DMS153 (cell line): ENCODE data around the gene PPFIBP1.
"Not testable (repeated sequence)": the region's sequence is repeated elsewhere in the genome, so short reads cannot be mapped to it uniquely, and the experiment has no call there.

ENCODE experiments used
- DNase-seq: peaks from one replicate; lab custom pipeline; 2025; lab: John Stamatoyannopoulos, UW

The PPFIBP1 gene

GRCh38 chr12:27627123-27627852 is 103.3 kb downstream of the PPFIBP1 start:
- no peak for DNase-seq

DNA sequence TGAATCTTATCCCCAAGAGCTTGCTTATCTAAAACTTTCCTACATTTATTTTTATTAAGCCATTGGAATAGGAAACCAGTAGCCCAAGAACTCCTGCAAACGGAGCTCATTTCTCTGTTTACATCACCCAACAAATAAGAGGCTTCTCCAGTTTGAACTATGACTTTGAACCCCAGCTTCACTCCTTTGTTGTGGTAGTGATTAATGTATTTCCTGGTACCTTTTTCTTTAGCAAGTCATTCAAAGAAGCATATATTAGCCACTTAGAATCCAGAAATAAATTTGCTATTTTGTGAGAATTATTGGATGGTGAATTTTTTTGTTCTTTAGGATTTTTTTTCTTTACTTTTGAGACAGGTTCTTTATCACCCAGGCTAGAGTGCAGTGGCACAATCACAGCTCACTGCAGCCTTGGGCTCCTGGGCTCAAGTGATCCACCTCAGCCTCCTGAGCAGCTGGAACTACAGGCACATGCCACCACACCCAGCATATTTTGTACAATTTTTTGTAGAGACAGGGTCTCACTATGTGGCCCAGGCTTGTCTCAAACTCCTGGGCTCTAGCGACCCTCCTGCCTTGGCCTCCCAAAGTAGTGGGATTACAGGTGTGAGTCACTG is 104.0 kb downstream of the PPFIBP1 start:
- DNase-seq = not testable (repeated sequence)

DNA sequence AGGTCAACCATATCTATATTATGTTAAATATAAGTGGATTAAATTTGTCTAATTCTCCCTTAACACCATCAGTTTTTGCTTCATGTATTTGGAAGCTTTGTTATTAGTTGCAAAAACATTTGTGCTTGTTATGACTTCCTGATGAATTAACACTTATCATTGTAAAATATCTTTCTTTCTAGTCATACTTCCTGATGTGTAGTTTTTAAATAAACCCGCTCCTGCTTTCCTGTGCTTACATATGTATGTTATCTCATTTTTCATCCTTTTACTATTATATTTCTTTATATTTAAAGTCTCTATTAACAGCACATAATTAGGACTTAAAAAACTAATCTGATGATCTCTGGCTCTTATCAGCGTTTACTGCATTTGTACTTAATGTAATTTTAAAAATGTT is 106.2 kb downstream of the PPFIBP1 start:
- DNase-seq = not testable (repeated sequence)

DNA sequence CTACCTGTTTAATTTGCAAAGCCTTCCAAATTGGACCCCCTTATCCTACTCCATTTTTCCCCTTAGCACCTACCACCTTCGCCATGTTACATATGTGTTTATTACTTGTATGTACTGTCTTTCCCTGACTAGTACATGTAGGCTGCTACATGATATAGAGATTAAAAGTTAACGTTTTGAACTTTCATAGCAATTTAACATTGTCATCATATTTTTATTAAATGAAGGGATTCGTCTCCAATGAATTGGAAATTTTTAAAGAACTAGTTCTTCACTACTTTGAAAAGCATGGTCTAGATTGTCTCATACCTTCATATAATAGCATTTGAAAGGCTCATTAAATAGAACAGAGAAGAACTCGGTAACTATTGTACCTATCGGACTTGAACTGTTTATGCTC is 107.4 kb downstream of the PPFIBP1 start:
- DNase-seq = no peak

GRCh38 chr12:27631813-27632491 is 107.9 kb downstream of the PPFIBP1 start:
- no peak for DNase-seq

DNA sequence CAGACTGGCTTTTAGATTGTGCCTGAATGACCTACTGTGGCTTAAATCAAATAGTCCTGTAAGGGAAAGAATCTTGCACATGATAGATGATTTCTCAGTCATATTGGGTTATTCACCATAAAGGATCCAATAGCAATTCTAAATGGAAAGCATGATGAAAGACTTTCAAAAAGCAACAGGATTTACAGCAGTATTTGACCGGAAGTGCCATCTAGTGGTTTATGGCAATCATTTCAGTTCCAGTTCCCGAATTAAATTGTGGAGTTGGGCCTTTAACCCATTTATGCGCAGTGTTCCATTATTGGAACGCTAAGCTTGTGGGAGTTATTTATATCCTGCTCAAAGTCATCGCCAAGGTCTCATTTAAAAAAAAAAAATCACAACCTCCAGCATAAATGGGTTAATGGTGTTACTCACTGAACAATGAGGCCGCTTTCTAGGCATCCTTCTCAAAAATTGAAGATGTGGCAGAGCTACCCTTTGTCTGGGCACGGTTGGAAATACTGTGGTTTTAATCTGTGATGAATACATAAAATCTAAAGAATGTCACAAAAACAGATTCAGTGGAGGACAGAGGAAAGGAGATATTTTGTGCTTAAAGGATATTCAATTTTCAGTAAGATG is 111.5 kb downstream of the PPFIBP1 start:
- DNase-seq = peak; percentile 5

DNA sequence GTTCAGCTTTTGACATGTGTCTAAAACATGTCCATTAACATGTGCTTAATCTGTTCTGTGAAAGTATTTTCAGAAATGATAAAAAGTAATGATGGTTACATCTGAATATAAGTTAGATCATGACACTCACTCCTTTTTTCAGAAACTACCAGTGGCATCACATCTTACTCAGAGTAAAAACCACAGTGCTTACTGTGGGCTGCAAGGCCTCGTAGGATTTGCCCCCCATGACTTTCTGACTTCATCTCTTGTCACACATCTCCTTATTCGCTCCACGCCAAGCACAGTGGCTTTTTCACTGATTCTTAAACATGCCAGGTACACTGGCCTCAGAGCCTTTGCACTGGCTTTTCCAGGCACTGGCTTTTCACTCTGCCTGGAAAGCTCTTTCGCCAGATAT is 112.6 kb downstream of the PPFIBP1 start:
- not testable (repeated sequence) for DNase-seq

GRCh38 chr12:27637524-27637923 is 113.5 kb downstream of the PPFIBP1 start:
- DNase-seq = no peak

DNA sequence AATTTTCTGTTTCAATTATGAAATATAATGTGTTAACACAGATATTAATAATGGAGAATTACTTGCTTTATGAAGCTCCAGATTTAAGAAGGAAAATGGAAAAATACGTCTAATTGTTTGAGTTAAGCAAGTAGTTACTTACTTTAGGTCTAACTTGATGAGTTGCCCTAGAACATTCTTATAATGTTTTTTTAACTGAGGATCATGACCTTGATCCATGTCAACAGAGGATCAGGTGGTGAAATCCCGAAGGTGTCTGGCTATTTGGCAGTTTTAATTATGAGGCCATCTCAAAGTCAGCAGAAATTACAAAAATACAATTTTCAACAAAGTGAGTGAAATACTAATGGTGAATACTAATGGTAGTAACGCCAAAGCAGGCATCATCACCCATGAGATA is 115.3 kb downstream of the PPFIBP1 start:
- no peak for DNase-seq

DNA sequence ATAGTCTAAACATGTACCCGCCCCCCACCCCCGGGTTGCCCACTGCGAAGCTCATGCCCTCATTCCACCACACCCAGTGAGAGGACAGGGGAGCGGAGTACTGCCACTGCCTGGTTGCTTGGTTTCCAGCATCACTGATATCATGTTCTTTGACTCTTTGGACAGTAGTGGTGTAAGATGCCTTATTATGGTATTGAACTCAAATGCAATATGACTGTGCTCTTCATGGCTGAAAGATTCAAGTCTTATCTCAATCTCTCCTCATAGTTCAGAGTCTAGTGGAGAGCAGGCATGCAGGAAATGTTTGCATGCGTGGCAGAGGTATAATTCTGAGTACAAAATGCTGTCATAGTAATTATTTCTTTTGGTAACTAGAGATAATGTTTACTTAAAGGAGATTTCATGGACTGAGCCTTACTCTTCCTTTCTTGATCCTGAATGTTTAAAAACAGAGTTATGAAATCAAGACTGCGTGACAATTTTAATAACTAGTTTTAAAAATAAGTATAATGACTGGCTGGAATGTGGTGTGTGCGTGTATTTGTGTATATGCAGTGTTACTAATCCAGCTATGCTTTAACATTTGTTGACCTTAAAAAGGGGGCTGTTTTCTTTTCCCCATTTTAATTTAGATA is 116.7 kb downstream of the PPFIBP1 start:
- not testable (repeated sequence) for DNase-seq

DNA sequence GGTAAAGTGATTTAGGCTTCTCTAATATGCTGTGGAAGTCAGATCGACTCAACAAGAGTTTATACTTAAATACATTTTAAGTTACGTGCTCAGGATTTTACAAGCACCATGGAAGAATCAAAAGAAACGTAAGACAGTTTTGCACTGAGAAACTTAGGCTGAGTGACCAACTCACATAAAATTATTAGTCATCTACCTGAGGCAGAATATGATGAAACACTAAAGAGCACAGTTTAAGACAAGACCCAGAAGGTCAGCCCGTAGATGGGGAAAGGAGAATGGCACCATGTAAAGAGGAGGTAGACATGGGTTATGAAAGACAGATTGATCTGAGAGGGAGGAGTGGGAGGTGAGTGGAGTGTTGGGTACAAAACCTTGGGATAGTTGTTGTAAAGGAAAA is 118.4 kb downstream of the PPFIBP1 start:
- not testable (repeated sequence) for DNase-seq

DNA sequence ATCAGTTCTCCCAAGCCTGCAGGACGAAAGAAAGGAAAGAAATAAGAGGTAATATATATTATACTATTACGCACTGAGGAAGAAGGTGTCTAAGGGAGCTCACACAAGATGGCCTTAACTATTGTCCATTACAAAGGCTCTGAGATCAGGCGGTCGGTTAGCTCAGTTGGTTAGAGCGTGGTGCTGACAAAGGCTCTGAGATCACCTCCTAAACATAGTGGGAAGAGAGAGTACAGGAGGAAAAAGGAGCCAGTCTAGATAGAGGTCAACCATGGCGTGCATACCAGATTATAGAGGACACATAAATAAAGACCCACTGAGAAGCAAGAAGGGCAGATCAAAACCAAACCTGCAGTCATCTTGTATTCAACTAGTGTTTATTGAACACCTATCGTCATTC is 118.9 kb downstream of the PPFIBP1 start:
- DNase-seq = not testable (repeated sequence)

DNA sequence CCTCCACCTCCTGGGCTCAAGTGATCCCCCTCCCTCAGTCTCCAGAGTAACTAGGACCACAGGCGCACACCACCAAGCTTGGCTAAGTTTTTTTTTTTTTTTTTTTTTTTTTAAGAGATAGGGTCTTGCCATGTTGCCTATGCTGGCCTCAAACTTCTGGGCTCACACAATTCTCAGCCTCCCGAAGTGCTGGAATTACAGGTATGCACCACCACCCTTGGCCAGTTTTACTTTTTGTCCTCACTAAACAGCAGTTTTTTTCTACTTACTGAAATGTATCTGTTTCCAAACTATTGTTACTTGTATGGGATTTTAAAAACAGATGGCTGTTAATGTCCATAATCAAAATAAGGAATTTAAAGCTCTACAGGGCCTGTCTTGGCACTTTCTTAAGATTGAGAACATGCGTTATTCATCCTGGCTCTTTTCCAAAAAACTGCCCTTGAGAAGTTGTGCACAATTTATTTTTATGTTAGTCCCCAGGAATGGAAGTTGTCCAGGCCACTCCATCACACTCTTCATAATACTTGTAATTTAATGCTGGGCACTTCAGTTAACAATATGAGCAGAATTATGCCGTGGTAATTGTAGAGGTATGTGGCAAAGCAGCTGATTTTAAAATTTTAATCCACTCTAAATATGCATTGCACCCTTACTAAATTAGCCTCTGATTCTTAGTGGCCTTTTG is 120.3 kb downstream of the PPFIBP1 start:
- DNase-seq = no peak

- no peak for DNase-seq
These were observed 121.7 kb downstream of the PPFIBP1 start for GRCh38 chr12:27645671-27646070.

- no peak for DNase-seq
These were observed 122.1 kb downstream of the PPFIBP1 start for GRCh38 chr12:27646149-27646548.

DNA sequence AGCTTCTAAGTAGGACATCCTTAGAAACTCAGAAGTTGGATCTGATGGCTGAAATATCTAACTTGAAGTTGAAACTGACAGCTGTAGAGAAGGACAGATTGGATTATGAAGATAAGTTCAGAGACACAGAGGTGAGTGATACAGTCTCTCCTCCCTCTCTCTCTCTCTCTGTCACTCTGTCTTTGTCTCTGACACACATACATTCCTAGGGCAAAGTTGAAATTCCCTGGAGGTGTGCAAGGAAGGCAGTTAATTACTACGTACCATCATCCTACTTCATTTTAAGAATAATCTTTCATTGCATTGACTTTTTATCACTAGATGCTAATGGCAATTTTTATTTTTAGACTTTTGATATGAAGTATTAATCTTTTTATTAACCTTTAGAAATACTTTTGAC is 126.0 kb downstream of the PPFIBP1 start:
- no peak for DNase-seq

GRCh38 chr12:27651201-27651600 is 127.2 kb downstream of the PPFIBP1 start:
- DNase-seq = no peak

DNA sequence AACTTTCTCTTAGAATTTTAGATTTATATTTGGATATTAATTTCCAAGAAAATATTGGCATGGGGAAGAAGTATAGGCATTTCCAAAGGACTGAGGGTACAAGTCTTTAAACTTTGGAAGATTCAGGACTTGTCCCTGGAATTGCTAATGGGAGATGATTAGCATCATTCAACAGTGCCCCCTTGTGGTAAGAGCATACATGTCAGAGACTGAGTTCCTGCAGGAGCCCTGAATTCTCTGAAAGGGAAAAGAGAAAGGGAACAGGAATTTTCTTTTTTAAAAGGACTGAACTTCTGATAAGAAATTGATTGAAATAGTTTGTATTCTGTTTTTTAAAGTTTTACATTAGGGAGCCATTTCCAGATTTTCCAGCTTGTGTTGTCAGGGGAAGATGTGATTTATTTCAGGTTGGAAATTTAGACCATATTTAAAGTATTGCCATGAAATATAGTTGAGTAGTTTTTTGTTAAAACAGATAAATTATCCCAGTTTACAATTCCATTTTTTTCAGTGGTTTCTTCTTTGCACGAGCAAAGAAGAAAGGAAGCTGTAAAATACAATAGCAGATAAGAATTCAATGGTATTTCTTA is 128.3 kb downstream of the PPFIBP1 start:
- DNase-seq = peak; percentile 26

GRCh38 chr12:27653661-27654060 is 129.7 kb downstream of the PPFIBP1 start:
- DNase-seq = no peak

- DNase-seq = not testable (repeated sequence)
These were observed 131.5 kb downstream of the PPFIBP1 start for GRCh38 chr12:27655476-27655875.

GRCh38 chr12:27657296-27657695 is 133.3 kb downstream of the PPFIBP1 start:
- no peak for DNase-seq
